ENCODE measurements around the gene NUP188.
A peak's percentile ranks its signal among the peaks of the same experiment; 100 is the strongest.

NUP188 gene, protein sequence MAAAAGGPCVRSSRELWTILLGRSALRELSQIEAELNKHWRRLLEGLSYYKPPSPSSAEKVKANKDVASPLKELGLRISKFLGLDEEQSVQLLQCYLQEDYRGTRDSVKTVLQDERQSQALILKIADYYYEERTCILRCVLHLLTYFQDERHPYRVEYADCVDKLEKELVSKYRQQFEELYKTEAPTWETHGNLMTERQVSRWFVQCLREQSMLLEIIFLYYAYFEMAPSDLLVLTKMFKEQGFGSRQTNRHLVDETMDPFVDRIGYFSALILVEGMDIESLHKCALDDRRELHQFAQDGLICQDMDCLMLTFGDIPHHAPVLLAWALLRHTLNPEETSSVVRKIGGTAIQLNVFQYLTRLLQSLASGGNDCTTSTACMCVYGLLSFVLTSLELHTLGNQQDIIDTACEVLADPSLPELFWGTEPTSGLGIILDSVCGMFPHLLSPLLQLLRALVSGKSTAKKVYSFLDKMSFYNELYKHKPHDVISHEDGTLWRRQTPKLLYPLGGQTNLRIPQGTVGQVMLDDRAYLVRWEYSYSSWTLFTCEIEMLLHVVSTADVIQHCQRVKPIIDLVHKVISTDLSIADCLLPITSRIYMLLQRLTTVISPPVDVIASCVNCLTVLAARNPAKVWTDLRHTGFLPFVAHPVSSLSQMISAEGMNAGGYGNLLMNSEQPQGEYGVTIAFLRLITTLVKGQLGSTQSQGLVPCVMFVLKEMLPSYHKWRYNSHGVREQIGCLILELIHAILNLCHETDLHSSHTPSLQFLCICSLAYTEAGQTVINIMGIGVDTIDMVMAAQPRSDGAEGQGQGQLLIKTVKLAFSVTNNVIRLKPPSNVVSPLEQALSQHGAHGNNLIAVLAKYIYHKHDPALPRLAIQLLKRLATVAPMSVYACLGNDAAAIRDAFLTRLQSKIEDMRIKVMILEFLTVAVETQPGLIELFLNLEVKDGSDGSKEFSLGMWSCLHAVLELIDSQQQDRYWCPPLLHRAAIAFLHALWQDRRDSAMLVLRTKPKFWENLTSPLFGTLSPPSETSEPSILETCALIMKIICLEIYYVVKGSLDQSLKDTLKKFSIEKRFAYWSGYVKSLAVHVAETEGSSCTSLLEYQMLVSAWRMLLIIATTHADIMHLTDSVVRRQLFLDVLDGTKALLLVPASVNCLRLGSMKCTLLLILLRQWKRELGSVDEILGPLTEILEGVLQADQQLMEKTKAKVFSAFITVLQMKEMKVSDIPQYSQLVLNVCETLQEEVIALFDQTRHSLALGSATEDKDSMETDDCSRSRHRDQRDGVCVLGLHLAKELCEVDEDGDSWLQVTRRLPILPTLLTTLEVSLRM (N-terminal part only)

DNA sequence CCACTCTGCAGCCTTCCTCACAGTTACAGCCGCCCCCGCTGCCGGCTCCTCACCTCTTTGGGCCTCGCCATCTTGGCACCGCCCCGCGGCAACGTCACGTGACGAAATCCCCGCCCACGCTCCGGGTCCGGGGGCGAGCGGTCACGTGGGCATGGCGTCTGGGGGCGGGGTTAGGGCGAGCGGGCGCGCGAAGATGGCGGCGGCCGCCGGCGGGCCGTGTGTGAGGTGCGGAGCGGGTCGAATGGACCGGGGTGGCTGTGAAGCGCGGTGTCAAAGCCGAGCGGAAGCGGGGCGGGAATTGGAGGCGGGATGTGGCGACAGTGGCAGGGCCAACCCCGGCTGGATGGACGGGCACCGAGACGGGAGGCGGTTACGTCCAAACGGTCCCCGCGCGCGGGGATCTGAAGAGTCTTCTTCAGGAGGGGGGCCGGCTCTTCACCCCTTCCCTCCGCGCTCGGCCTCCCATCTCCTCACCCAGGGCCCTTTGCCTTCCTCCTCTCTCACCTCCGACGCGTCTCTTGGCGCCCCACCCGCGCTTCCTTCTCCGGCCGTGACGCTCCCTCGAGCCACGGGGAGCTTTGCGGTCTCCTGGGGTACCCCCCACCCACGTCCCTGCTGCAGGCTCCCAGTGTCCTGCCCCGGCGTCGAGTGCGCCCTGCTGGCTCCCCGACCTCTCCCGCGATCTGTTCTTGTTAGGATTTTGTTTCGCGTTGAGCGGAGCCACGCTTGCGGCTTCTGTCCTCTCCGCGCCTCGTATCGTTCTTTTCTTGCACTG, at the start of gene NUP188, which contains the start of gene DOLK:
NUP188 (plus strand) TSS at position 173 of the 775 bp plus-strand sequence; CDS start at position 194, 21 bp downstream.
DOLK (minus strand) TSS at position 77 of the 775 bp plus-strand sequence. CDS start 300 bp downstream, outside the sequence.
- peak; percentile 99 for DNase-seq

DNA sequence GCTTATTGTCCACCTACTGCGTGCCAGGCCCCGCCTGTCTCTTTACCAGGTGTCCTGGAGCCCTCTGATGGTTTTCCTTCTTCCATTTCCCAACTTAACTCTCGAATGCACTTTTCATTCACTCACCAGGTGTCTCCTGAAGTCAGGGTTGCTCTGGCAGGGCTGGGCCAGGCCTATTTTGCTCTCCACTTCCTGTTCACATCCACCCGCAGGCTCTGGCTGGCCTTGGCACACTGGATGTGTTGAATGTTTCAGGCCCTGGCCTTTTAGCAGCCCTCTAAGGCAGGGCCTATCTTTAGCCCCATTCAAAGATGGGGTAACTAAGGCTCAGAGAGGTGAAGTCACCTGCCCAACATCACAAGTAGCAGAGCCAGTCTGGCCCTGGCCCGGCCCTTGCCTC, 49.1 kb upstream of the NUP188 start:
- DNase-seq = peak; percentile 47

DNA sequence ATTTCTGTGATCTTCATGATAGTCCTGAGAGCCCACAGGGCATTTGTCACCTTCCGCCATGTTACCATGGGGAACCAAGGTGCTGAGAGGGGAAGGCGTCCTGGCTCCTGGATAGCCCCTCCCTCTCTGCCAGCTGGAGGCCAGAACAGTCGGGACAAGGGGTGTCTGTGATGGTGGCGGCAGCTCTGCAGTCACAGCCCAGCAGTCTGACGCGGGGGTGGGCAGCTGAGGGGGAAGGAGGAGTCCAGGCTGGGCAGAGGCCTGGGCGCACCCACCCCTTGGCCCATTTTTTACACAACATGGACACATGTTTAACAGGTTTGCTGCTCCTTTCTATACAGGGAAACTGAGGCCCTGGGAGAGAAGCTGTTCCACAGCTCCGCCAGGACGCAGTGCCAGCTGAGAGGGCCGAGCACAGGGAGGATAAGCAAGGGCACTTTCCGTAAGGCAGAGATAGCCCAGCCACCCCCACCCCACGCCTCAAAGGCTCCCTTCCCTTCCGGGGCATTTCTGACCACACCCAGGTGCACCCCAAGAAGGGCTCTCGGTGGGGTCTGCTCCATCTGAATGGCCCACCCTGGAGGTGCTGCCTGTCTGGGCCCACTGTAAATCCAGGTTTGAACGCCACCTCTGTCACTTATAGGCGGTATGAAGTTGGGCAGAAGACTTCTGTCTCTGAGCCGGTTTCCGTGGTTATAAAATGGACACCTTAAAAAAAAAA, 48.5 kb upstream of the NUP188 start:
- no peak for DNase-seq

DNA sequence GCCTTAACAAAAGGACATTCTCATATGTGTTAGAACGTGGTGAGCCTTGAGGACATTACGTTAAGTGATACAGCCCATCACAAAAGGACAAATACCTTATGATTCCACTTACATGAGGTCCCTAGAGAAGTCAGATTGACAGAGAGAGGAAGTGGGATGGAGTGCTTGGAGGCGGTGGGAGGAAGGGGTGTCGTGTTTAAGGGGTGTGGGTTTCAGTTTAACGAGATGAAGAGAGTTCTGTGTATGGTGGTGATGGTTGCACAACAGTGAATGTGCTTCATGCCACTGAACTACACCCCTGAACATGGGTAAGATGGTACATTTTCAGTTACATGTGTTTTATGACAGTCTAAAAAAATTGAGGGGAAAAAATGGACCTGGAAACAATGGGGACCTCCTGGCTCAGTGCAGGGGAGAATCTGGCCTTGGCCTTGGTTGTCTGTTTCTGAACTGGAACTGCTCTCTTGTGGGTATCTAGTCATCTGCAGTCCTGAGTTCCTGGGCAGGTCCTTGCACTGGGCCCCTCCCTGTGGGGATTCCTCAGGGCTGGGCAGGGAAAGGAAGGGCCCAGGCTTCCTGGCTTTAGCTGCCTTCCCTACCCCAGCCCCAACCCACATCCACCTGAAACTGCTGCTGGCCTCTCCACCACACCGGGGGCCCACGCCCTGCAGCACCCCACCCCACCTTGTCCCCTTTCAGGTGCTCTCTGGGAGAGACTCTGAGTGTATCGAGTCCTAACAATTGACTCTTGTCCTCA, 47.8 kb upstream of the NUP188 start:
- DNase-seq = peak; percentile 40

DNA sequence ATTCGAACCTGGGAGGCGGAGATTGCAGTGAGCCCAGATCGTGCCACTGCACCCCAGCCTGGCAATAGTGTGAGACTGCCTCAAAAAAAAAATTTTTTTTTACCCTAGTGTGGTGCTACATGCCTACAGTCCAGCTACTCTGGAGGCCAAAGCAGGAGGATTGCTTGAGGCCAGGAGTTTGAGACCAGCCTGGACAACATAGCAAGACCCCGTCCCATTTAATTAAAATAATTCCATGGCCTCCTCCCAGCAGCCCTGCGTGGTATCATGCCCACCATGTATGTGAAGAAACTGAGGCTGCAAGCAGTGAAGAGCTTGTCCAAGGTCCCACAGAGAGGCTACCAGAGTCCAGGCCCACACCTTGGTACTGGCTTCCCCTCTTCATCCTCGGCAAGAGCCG, 46.1 kb upstream of the NUP188 start:
- DNase-seq = no peak

DNA sequence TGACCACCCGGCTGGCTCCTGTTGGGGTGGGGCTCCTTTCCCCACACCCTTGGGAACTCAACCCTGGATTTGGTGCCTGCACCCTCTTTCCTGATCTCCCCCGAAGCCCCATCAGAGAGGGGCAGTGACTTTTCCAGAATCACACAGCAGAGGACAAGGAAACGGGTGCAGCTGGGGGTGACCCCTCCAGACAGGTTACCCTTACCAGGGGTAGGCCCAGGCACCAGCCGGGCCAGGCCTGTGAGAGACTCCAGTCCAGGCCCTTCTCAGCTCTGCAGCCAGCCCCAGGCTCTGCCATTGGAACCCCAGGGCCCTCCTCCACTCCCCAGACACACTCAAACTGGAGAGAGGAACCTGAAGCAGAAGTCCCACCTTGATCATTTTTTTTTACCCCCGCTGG, 45.7 kb upstream of the NUP188 start:
- DNase-seq = no peak

DNA sequence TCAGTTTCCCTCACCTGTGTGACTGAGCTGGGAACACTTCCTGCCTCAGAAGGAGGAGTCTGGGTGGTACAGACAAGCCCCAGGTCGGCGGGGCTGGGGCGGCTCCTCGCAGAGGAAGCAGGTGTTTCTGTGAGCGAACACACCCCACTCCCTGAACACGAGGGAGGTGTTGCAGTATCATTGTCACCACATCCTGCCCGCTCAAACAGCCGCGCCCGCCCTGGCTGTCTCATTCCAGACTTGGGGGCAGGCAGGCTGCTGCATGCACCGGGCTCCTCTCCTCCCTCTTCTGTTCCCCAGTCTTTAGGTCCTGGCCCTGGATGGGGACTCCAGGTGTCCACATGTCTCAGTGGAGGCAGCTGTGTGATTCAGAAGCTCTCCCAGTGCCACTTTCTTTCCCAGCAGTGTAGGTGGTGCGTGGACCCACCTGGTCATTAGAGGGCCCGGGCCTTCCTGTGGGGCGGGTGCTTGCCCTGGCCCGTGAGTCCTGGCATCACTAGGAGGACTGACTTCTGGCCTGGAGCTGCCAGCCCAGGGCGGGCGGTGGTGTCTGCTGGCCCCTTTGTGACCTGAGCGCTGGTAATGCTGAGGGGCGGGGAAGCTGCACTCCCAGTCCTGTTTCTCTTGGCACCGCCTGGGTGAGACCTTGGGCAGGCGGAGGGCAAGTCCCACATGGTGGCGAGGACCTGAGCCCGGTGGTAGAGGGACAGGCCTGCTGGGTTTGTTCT, 45.0 kb upstream of the NUP188 start:
- peak; percentile 94 for DNase-seq

DNA sequence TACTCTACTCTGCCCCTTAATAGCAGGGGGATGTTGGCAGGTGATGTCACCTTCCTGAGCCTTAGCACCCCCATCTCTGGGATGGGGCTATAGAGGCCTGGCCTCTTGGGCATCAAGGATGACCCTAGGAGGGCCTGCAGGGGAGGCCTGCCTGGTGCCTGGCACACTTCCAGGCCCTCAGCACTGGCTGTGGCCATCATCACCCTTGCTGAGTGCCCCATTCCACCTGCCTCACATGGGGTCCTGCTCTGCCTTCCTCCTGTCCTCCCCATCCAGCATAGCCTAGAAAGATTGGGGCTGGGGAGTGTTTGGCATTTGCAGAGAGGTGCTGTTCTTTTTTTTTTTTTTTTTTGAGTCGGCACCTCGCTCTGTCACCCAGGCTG, 44.4 kb upstream of the NUP188 start:
- DNase-seq = peak; percentile 18

DNA sequence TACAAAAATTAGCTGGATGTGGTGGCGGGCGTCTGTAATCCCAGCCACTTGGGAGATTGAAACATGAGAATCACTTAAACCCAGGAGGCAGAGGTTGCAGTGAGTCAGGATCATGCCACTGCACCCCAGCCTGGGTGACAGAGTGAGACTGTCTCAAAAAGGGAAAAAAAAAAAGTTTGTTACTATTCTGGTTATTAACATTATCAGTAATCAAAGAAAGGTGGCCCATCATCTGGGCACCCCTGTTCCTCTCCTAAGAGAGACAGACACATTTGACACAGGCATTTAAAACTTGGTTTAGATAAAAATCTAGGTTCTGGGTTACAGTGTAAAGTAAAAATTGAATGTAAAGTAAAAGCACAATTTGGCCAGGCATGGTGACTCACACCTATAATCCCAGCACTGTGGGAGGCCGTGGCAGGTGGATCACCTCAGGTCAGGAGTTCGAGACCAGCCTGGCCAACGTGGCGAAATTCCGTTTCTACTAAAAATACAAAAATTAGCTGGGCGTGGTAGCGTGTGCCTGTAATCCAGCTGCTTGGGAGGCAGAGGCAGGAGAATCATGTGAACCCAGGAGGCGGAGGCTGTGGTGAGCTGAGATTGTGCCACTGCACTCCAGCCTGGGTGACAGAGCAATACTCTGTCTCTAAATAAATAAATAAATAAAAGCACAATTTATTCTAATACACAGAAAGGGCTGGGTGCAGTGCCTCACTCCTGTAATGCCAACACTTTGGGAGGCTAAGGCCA, 43.5 kb upstream of the NUP188 start:
- DNase-seq = peak; percentile 37

DNA sequence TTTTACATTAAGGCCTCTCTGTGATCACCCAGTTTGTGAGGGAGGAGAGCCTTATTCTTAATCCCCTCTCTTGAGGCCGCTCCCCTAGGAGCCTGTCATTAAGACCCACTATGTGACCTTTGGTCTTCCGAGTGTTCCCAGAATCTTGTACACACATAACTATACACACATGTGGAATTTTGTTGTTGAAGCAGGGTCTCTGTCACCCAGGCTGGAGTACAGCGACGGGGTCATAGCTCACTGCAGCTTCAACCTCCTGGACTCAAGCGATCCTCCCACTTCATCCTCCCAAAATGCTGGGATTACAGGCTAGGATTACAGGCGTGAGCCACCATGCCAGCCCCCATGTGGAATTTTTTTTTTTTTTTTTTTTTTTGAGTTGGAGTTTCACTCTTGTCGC, 41.5 kb upstream of the NUP188 start:
- no peak for DNase-seq

DNA sequence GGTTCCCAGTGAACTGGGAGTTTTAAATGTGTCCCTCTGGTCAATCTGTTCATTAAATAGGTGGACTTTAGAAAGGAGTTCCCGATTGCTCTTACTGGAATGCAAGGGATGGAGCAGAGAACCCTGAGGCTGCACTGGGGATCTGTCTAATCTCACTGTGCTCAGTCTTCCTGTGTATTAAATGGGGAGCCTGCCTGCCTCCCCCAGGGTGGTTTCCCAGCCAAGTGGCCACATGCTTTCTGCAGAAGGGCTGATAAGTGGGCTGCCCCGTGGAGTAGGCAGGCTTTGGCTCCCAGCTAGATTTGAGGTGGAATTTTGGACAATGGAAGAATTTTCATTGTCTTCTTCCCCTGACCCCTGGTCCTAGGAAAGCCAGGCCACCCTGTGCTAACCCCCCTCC, 40.8 kb upstream of the NUP188 start:
- no peak for DNase-seq

DNA sequence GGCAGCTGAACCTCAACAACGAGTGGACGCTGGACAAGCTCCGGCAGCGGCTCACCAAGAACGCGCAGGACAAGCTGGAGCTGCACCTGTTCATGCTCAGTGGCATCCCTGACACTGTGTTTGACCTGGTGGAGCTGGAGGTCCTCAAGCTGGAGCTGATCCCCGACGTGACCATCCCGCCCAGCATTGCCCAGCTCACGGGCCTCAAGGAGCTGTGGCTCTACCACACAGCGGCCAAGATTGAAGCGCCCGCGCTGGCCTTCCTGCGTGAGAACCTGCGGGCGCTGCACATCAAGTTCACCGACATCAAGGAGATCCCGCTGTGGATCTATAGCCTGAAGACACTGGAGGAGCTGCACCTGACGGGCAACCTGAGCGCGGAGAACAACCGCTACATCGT, 39.1 kb upstream of the NUP188 start:
- no peak for DNase-seq

DNA sequence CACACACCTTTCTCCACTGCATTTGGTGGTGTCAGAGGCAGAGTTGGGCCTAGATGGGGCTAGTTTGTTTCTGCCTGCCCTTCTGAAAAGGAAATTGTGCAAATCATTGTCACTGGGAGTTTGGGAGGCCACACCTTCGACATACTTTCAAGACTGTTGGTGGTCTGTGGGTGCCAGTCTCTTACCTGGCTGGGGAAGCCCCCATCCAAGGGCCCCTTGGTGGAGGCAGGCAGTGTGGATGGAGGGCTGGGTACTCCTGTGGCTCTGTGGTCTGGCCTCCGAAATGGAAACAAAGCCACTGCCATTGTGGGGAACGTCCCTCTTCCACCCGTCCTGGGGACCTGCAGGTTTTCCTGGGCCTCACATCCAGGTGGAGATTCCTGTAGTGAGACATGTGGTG, 37.6 kb upstream of the NUP188 start:
- DNase-seq = no peak

DNA sequence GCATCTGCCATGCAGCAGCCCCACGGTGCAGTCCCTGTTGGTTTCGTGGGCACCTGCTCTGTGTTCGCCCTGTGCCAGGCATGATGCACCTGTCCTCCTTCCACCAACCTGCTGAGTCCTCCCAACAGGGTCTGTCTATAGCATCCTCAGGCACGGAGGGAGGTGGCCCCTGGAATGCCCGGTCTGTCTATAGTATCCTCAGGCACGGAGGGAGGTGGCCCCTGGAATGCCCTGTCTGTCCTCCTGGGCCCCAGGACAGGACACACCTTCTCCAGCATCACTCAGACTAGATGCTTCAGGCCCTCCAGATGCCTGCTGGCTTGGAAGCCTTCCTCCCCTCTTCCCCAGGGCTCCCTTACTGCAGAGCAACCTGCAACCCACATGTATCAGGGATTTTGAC, 36.6 kb upstream of the NUP188 start:
- no peak for DNase-seq

DNA sequence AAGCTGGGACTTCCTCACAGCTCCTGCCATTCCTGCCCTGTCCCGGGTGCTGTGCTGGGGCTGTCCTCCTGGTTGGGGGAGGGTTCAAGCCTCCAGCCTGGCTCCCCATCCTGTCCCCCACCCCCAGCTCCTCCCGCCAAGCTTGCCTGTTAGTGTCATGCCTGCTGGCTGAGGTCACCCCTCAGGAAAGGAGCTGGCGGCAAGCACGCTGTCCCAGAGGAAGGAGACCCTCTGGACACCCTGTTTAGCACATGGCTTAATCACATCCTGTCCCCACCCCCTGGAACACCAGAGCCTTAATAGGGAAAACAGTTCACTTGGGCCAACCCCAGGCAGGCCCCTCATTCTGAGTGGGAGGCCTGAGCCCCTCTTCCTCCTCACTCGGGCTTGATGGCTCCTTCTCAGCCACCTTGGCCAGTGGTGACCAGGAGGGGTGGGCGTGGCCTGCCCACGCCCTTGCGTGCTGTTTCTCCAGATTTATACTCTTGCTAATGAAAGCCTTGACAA, 35.9 kb upstream of the NUP188 start:
- no peak for DNase-seq

DNA sequence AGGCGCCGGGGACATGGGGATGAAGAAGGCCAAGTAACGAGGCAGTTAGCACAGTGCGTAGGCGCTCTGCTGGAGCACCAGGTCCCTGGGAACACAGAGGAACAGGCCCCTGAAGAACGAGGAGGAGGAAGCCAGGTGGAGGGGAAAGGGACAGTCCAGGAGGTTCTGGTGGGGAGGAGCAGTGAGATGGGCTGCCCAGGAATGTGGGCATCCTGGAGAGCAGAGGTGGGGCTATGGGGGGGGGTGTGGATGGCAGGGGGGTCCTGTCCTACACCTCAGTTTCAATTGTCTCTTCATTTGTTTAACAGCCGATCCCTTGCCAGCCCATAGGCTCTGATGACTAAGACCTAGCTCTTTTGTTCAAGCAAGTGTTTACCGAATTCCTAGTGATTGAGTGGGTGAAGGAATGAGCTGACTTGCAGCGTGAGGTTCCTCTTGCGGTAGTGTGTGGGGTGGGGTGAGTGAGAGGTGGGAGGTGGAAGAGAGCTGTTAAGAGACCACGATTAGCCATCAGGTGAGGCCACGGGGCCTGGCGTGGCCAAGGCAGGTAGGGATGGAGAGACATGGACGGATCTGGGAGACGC, 35.1 kb upstream of the NUP188 start:
- DNase-seq = no peak

DNA sequence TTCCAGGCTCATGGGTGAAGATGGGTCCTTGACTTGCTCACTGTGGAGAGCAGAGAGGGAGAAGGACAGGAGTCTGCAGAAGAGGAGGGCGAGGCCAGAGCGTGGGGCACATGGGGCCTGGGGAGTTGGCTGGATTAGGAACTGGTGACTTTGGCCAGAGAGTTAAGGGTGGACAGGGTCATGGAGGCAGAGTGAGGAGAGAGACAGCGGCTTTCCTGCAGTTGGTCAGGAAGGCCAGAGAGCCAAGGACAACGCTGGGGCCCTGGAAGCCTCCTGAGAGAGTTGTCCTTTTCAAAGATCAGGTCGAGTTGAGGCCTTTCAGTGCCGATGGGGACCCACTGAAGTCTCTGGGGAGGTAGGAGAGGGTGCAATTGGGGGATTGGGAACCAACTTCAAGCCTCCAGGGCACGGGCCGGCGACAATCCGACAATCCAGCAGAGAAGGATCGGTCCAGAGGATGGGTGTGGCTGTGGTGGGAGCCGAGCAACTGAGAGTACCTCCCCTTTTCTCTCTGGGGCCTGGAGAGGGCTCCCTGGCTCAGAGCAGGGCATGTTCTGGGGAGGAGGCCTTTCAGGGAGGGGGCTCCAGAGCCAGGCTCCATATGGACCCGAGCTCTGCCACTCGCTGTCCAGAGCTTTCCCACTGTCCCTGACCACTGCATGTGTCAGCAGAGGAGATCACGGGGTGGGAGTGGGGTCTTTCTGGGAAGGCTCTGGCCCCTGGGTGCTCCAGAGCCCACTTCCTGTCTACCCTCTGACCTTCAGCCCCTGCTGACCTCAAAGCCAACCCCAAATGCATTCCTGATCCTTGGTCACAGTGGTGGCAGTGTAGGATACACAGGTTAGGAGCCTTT, 34.2 kb upstream of the NUP188 start:
- DNase-seq = no peak
